ENCODE measurements around the gene EMX1. TPM values are rescaled to one million over a fixed set of nuclear protein-coding genes. Genes with fewer than 3 reads are reported as not detected.

The EMX1 gene
- total RNA-seq, 1 donor from 2014 or later: 0.20 TPM

DNA sequence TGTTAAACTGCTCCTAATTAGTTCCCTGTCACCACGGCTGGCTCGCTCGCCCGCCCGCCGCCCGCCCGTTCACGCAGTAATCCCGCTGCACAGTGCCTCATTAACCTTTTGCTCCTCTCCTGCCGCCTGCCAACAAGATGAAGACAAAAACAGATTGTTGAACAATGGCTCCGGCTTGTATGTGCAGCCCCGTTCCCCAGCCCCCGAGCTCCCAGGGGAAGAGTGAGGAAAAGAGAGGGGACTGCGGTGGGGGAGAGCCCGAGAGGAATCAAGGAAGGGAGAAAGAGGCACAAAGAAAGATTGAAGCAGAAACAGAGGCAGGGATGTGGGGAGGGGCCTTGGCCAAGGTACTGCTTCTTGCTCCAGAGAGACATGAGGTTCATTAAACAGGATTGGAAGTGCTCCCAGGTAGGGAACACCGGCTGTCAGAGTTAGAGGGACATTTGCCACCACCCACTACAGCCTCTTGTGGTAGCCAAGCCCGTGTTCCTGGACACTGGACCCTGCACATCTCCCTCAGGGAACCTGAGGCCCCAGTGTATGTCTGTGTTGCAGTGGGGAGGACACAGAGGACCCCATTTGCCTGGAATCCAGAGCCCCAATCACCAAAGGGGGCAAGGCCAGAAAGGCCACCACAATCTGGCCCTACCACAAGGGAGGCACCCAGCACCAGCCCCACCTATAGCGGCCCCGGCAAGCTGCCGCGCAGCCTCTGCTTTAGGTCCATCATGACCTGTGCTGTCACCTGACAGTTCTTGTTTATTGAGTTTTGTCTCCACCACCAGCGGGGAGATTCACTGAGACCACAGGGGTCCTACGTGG, 38.1 kb downstream of the EMX1 start:
- ATAC-seq: no peak
- DNase-seq (ENCODE audit: low spot score): no peak

DNA sequence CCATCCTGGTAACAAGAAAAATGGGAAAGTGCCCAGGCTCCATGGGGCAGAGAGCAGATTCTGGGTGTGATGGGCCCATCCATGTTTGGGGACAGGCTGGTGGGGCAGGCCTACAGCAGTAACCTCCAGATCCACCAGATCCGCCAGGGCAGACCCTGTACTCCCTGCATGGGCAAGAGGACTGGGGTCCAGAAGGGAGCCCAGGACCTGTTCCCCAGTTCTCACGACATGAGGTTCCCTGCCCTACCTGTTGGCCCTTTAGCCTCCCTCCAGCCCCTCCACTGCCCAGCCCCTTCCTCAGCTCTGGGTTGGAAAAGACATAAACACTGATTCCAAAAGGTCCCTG, 38.7 kb downstream of the EMX1 start:
- DNase-seq (ENCODE audit: low spot score): no peak
- ATAC-seq: no peak

DNA sequence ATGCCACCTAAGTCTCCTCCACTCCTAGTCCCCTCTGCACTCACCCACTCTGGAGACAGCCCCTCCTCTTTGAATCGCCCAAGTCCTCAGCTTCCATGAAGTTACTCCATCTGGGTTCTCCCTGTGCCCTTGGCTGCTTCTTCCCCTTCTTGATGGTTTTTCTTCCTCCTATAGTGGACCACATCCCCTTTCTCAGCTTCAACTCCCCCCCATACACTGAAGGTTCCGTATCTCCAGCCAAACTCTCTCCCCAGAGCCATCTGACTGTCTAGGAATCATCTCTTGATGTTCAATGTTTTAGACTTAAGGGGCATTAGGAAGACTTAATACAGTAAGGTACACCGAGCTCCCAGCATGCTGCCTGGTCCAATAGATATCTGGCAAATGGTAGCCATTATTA, 39.6 kb downstream of the EMX1 start:
- ATAC-seq: no peak

DNA sequence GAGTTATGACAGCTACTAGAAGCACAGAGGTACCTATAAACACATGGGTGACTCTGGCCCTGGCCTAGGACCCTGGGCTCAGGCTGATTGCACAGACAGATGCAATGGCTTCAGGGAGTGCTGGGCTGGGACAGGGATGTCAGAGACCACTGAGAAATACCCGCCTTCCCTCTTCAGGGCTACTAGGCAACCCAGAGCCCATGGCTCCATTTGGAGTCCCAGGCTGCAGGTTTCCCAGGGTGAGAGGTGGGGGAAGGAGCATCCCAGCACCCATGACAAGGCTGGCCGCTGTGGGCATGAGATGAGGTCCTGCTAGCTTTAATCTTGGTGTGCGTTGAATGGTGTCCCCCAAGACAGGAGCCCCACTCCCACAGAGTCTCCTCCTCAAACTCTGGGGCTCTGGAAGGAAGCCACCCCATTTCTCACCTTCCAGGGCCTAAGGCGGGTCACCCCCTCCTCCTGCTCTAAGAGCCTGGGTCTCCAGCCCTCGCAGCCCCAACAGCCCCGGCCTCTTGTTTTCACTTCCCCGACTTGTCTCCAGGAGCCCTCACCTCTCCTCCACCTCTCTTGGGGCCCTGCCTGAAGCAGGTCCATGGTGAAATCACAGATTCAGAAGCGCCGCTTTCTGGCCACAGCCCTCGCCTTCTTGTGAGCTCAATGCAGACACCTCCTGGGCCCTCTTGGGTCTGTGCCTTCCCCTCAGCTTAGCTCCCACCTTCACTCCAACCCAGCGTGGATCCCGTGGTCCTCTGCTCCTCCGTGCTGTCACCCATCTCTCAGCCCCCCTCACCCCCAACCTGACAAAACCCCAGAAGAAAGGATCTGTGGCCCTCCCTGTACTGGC, 41.4 kb downstream of the EMX1 start:
- no peak for DNase-seq (ENCODE audit: low spot score)
- ATAC-seq: no peak

More for the DNA sequence above, 39.6 kb downstream of the EMX1 start:
- no peak for DNase-seq (ENCODE audit: low spot score)

DNA sequence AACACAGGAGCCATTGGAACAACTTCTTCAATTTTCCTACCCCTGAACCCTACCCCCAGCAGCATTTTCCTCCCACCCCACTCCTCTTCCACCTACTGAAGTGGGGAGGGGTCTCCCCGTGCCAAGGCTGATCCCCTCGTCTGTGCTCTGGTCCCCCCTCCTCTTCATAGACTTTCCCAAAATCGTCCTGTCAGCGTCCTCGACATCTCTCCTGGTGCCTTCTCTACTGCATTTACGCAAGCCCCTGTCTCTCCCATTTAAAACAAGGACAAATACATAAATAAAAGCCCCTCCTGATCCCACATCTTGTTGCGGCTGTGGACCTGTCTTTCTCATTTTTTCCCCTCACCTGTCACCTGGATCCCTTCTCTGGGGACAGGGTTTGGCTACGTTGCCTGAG, 42.2 kb downstream of the EMX1 start:
- DNase-seq (ENCODE audit: low spot score): no peak
- no peak for ATAC-seq

DNA sequence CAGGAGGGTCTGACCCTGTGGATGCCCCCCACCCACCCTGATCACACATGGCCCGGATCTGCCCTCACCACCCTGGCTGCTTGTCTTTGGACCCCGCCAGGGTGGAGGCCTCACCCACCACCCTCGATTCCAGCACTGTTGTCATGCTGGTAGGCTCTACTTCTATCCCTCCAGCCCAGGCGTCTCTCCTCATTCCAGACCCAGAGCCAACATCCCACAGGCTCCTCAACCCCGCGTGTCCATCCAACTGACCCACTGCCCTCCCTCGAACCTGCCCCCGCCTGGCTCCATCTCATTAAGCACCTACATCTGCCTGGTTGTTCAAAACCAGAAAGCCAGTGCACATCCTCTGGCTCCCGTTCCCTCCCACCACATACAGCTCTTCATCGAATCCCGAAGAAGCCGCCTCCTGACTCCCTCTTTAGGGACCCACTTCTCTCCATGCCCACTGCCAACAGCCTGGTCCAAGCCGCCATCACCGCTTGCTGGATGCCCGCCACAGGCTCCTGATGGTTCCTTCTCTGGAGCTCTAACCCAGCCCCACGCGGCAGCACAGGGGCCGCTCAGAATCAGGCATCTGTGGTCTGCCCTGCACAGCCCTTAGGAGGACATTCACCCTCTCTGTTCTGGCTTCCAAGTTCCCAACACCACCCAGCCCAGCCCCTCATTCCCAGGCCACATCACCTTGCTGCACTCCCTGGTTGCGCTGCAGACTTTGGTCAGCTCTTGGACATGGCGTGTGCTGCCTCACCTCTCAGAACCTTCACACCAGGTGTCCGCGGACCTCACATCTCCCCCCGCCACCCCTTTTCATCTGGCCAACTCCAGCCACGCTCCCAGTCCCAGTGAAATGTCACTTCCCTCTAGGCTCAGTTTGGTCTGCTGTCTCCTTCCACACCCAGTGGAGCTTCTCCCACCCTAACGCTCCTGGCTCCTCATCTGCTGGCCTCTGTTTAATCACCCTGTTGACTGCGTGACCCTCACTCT, 43.0 kb downstream of the EMX1 start:
- ATAC-seq (no peak), DNase-seq (ENCODE audit: low spot score) (no peak)

DNA sequence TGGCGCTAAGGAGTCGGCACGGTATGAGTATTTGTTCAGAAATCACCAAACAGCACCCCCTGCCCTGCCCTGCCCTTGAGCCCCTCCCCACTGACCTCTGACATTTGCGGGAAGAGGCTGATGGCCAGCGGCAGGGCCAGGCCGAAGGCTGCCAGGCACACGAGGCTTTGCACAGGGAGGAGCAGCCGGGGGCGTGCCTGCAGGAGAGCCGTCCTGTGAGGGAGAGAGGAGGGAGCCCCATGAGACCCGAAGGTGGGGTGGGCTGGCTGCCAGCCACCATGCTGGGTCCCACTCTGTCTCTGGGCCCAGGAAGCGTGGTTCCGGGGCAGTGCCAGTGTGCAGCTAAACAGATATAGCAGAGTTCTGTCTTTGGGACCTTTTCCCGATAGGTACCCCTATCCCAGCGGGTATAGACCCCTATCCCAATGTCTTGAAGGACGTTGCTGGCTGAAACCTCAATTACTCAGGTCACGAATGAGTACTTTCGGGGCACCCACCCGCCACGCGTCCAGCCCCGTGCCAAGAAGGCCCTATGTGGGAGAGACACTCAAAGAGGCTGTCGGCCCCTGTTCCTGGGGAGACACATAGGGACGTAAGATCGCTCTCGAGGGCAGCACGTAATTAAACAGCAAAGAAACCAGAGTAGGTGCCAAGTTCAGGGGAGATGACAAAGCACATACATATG, 43.9 kb downstream of the EMX1 start:
- DNase-seq (ENCODE audit: low spot score): no peak
- ATAC-seq: no peak

DNA sequence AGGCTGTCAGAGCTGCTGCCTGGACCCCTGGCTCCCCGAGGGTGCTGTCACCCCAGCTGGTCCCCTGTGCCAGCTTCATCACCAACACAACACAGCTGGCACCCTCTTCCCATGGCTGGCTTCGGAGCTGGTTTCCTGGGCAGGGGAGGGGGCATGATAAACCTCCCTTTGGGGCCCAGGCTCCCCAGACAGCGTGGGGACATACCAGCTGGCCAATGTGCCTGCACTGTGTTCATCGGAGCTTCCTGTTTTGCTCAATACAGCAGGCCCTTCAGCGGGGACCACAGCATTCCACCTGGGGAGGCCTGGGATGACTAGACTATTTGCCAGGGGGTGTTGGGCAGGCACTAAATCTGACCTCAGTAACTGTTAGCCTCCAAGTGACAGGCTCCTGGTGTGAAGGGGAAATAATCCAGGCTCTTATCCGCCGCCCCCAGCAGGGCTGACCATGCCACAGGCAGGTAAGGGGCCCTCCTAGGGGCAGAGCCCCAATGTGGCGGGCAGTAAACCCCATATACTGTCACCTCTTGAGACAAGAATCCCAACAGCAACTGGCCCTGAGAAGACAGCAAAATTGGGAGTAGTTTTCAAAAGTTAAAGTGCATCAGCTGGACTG, 44.6 kb downstream of the EMX1 start:
- ATAC-seq: no peak
- DNase-seq (ENCODE audit: low spot score): no peak

DNA sequence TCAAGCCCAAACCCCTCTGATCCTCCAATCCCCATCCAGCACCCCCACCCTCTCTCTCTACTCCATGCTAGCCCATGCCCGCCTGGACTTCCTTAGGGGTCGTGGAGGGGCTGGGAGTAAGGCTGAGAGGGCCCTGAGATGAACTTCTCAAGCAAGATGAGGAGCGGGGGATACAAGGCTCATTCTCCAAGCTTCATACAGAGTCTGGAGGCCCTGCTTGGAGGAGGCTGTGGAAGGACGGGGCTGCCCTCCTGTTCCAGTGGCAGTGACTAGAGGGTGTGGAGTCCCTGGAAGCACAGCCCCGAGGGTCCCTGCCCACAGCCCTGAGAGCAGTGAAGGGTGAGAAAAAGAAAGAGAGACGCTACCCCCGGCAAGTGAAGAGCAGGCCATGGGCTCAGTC, 45.6 kb downstream of the EMX1 start:
- DNase-seq (ENCODE audit: low spot score): no peak
- no peak for ATAC-seq

DNA sequence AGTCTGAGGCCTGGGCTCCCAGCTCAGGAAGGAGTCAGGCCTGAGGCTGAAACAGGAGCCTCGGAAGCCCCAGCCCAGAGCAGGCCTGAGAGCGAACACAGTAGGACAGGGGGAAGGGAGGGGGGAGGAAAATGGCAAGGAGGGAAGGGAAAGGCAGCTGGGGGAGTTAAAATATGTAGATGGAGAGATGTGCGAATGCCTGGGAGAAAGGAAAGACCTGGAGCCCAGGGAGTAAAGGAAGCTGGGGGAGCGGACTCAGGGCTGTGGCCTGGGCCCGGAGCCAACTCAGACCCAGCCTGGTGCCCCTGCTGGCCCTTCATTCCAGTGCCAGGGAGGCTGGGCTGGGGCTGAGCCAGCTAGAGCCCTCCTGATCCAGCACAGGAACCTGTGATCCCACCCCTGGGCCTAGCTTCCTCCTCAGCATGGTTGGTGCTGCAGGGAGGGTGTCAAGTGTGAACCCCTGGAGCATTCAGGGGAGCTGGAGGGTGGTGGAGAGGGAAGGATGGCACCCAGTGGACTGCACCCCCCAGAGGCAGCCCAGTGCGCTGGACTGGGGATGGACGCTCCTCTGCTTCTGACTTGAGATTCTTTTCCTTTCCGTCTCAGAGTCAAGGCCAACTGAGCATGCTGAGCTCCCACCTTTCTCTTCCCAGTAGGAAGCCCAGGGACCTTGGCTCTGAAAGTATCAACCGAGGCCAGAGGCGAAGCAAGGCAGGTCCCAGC, 46.3 kb downstream of the EMX1 start:
- no peak for DNase-seq (ENCODE audit: low spot score)
- peak; percentile 4 for ATAC-seq

DNA sequence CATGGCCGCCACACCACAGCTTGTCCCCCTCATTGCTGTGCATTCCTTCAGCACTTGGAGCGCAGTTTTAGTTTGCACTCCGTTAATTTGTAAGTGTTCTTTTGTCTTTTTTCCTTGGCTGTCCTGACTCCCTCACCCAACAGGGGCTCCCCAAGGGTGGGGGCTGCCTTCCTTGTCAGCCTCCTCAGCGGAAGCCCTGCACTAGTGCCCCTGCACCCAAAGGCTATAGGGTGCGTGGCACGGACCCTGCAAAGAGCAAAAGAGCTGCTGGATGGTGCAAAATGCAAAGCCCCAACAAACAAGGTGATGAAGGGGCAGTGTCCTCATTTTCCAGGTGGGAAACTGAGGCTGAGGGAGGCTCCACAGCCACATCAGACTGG, 46.8 kb downstream of the EMX1 start:
- DNase-seq (ENCODE audit: low spot score): no peak
- ATAC-seq: no peak

DNA sequence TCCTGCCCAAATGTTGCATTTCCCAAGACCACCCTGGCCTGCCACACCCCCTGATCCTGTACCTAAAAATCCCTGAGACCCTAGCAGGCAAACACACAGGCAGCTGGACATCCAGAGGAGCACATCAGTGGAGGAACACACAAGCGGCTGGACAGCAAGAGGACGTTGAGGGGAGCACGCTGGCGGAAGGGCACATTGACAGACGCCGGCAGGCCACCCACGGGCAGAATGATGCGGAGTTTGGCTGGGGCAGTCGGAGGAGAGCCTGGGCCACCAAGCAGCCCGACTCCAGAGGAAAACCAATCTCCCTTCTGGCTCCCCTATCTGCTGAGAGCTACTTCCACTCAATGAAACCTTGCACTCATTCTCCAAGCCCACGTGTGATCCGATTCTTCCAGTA, 47.7 kb downstream of the EMX1 start:
- DNase-seq (ENCODE audit: low spot score): no peak
- no peak for ATAC-seq

DNA sequence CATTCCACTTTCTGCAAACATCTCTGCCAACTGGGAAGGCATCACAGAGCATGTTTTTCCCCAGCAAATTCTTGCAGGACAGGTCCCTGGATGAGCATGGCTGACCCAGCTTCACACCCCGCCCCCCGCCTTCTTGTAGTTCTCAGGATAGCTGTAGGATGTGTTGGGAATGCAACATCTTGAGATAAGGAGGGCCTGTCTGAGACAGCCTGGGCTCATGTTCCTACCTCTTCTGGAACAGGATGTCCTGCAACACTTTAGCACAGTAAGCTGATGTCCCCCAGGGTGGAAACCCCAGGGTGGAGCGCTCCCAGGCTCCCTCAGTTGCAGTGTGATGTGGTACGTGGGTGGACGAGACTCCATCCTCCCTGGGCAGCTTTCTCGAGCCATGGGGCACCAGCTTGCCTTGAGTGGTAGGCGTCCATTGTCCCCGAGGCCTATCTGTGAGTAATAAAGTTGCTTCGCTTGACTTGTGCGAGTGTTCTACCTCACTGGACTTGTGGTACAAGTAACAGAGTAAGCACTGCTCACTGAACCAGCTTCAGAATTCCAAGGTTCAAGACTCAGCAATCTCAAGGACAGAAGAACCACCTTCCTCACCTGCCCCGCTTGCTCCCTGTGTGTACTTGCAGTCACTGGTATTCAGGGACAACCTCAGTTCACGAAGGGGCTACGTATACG, 48.6 kb downstream of the EMX1 start:
- DNase-seq (ENCODE audit: low spot score) (no peak), ATAC-seq (no peak)

DNA sequence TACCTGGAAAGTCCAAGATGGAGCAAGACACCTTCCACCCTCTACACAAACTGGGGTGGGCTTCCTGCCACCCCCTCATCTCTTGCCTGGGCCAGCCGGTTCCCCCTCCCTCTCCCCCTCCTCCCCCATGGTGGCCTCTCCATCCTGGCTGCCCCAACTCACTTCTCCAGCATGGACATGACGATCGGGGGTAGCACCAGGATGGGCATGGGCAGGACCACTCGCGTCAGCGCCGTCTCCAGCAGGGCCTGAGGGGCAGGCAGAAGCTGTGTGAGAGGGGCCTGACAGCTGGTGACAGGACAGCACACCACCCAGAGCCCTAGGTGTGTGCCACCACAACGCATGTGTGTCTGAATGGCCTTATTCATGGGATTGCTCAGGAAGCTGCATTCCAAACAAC, 51.0 kb downstream of the EMX1 start:
- ATAC-seq: no peak
- no peak for DNase-seq (ENCODE audit: low spot score)

DNA sequence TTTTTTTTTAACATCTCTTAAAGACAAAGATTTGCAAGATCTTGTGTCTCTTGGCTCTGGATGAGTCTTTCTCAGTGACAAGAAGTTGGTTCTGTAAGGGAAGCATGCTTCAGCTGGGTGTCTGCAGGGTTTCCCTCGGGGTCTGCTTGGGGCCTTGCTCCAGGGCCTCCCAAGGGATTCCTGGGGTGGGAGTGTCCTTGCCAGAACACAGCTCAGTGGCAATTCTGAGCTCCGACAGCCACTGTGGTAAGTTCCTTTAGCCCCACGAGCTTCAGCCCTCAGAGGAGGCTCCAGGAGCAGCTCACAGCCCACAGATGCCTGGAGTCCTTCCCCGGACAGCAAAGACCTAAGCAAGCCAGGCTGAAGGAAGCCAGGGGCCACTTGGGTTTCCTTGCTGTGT, 52.4 kb downstream of the EMX1 start:
- no peak for ATAC-seq
- DNase-seq (ENCODE audit: low spot score): no peak

DNA sequence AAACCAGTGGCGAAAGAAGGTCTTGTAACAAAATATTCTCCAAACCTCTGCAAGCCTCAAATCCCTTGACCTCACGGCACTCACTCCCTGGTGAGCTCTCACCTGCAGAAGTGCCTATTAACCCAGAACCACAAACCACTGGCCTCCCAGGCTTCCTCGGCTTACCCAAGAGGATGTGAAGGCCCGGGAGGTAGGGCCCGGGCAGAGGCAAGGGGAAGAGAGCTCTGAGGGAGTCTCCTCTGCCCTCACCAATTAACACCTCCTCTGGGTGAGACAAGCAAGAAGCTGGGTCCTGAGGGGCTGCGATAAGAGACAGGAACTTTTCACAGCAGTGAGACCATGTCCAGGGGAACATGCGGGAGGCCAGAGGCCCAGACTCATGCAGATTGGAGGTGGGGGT, 53.7 kb downstream of the EMX1 start:
- DNase-seq (ENCODE audit: low spot score) (no peak), ATAC-seq (no peak)

DNA sequence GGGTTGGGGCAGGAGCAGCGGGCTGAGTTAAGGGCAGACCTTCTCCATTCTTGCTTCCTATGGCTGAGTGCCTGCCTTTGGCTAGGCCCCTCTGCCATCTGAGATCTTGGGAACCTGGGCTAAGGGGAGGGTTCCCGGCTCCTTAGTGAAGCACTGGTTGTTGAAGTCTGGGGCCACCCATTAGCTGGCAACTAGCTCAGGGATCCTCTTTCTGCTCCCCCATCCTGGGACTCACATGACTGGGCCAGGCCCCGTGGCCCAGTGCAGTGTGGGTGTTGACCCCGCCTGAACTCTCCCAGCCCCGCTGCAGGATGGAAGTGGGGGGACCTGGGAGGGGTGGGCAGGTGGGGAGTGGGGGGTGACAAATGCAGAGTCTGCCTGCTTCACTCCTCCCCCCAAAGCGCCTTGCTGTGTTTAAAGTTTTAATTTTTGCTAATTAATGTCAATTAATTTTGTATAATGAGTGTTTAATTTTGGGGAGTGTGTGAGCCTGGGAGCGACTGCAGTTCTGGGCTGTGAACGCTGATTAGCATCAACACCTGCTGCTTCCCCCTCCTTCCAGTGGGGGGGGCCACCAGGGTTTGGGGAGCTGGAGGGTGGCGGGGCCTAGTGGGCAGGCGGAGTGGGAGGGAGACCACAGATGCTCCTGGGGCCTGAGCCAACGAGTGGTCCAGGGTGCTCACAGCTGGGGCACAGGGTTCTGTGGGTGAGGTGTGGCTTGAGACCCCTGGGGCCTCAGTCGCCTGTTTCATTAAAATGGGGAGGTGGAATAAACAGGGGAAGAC, 55.2 kb downstream of the EMX1 start:
- ATAC-seq: peak; percentile 4
- no peak for DNase-seq (ENCODE audit: low spot score)

DNA sequence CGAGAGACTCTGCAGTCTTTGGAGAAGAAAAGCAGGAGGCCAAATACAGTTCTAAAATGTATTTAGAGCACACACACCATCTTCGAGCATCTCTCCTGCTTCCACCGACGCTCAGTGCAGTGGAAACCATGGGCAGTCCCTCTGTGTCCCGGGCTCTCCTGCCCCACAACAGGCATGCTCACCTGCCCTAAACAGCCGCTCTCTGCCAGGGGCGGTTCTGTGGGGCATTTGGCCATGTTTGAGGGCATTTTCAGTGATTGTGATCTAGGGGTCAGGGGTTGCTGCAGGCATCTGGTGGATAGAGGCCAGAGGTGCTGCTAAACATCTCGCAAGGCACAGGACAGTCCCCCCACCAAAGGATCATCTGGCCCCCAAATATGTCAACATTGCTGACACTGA, 55.8 kb downstream of the EMX1 start:
- DNase-seq (ENCODE audit: low spot score): no peak
- ATAC-seq: peak; percentile 9
